SK-N-MC (cell line): ENCODE data around the gene CAGE1.

Experiments used
- EZH2 ChIP-seq: fragments of 200-600 bp; sonication (generic); IDR thresholded peaks from one replicate; pipeline ENCODE4 v1.6.1; 2017; ENCODE audit warnings: antibody characterized with exemption
- FOXP2 ChIP-seq: optimal IDR thresholded peaks from 2 replicates; pipeline ENCODE3; 2011; ENCODE audit warnings: mild to moderate bottlenecking, moderate library complexity; ENCODE audit not compliant: insufficient read depth; ENCODE audit errors: extremely low read length, control extremely low read depth
- POLR2AphosphoS5 ChIP-seq: IDR thresholded peaks from 2 replicates; pipeline ENCODE4 v1.6.1; 2012; ENCODE audit warnings: mild to moderate bottlenecking, low read depth, low read length, borderline replicate concordance

DNA sequence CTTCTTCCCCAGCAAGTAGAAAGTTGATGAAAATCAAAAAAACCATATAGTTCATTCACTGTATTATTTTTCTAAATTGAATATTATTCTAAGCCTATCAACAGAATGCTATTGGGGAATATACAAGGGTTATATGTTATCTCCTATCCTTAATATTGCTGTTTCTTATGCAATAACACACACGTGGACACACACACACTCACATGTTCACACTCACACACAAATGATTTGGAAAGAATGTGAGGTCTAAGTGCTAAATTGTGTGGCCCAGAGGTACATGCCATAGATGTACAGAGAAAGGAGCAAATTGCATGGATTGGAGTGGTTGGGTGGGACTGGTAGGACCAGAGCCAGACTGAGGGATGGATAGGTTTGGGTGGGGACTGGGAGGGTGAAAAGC lies 45.1 kb upstream of the CAGE1 start:
- TF ChIP-seq EZH2 (no peak), POLR2AphosphoS5 (no peak), FOXP2 (no peak)
